ENCODE measurements around the gene TRAK2. TPM values are rescaled to one million over a fixed set of nuclear protein-coding genes. Genes with fewer than 3 reads are reported as not detected.
"Not testable (repeated sequence)": the region's sequence is repeated elsewhere in the genome, so short reads cannot be mapped to it uniquely, and the experiment has no call there.

TRAK2 gene
- total RNA-seq, 1 donor from 2014 or later = 29.1 TPM

DNA sequence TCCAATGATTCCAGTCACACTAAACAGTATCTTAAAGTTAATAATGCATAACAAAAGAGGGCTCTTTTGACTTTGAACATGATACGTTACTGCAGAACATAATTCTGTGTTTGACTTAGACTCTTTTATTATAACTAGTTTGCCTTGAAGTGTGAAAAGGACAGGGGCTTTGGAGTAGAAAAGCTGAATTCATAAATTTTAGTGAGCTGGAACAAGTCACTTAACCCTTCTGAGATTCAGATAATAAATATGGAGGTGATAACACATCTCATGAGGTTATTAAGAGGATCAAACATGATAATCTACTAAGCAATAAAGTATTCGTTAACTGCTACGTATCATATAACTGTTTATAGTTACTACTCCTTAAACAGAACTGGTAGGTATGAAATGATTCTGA lies 49.4 kb downstream of the TRAK2 start:
- peaks cover 30% of the 10 kb centered on the region for H3K4me1 Mint-ChIP-seq
- no peak overlapping the region for H3K4me3 Mint-ChIP-seq
- H3K27me3 Mint-ChIP-seq = no peaks in the 10 kb centered on the region
- H3K9me3 Mint-ChIP-seq = no peaks in the 10 kb centered on the region
- intact Hi-C loops (cut with micrococcal nuclease) = no loop called here
- peaks cover 31% of the 10 kb centered on the region for H3K36me3 Mint-ChIP-seq (ENCODE audit: low read depth)
- DNase-seq = no peak
- no peak overlapping the region for H3K27ac Mint-ChIP-seq

GRCh38 chr2:201396595-201396994 lies 54.7 kb downstream of the TRAK2 start:
- H3K27me3 Mint-ChIP-seq = no peaks in the 10 kb centered on the region
- no peak overlapping the region for H3K27ac Mint-ChIP-seq
- H3K9me3 Mint-ChIP-seq = no peaks in the 10 kb centered on the region

DNA sequence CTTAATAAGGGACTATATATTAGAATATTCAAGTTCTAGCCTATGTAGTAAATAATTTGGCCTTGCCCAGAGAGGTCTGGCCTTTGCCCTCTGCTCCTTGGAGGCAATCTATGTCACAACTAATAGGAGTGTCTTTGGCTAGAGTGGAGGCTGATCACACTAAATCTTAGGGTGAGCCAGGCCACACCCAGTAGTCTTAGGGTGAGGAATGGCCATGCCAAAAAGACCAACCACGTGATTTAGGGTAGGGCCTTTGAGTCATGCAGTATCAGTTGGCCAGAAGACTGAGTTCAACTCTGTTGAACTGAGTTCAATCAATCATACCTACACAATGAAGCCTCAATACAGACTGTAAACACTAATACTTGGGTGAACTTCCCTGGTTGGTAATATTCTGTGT lies 68.1 kb downstream of the TRAK2 start:
- H3K27ac Mint-ChIP-seq = no peak overlapping the region
- no peaks in the 10 kb centered on the region for H3K27me3 Mint-ChIP-seq
- no peaks in the 10 kb centered on the region for H3K9me3 Mint-ChIP-seq
- DNase-seq = no peak
- peaks cover 65% of the 10 kb centered on the region for H3K36me3 Mint-ChIP-seq (ENCODE audit: low read depth)
- intact Hi-C loops (cut with micrococcal nuclease) = no loop called here
- no peak overlapping the region for H3K4me3 Mint-ChIP-seq
- H3K4me1 Mint-ChIP-seq = no peaks in the 10 kb centered on the region

More at GRCh38 chr2:201396595-201396994, 54.7 kb downstream of the TRAK2 start:
- Mint-ChIP-seq H3K4me3 (no peak overlapping the region), H3K4me1 (peaks cover 7% of the 10 kb centered on the region), H3K36me3 (ENCODE audit: low read depth) (peaks cover 47% of the 10 kb centered on the region)
- DNase-seq = no peak
- intact Hi-C loops (cut with micrococcal nuclease) = no loop called here

DNA sequence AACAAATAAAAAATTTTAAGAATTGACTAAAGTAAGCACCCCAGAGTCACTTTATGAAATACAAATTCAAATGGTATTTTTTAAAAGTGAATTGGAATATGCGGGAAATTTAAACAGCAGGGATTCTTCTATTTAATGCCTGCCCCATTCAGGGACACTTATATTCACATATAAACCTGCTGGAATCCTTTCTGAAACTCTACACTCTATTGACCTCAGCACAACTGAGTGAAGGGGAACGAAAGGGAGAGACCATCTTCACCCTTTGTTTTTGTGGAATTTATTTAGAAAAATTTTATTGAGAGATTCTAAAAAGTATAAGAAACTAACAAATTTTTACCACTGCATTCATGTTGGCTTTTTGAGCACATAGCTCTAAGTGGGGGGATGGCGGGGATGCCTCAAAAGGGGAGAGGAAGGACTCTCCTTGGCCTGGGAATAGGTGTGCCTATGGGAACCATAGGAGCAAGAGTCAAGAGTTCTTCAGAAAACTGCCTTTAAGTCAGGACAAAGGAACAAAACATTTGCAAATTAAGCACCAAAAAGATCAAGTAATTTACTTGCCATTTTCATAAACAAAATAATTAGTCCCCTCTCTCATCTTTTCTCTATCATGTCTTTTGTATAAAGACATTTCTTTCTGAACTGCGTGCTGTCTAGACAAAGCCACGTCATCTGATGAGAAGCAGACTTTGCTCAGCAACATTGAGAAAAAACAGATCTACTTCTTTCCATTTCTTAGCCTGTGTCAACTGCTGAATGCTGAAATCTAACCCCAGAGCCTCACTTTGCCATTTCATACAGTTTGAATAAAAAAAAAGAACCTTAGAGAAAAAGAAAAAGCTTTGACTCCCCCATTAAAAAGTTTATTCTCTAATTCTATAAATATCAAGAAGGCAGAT lies 72.5 kb downstream of the TRAK2 start:
- no peak for DNase-seq
- H3K4me3 Mint-ChIP-seq = no peak overlapping the region
- intact Hi-C loops (cut with micrococcal nuclease) = no loop called here
- H3K4me1 Mint-ChIP-seq = no peaks in the 10 kb centered on the region
- peaks cover 59% of the 10 kb centered on the region for H3K36me3 Mint-ChIP-seq (ENCODE audit: low read depth)
- no peaks in the 10 kb centered on the region for H3K27me3 Mint-ChIP-seq
- no peak overlapping the region for H3K27ac Mint-ChIP-seq
- H3K9me3 Mint-ChIP-seq = no peaks in the 10 kb centered on the region

GRCh38 chr2:201377218-201377617 lies 74.0 kb downstream of the TRAK2 start:
- Mint-ChIP-seq H3K4me1 (peaks cover under 1% of the 10 kb centered on the region), H3K9me3 (no peaks in the 10 kb centered on the region), H3K27me3 (no peaks in the 10 kb centered on the region), H3K36me3 (ENCODE audit: low read depth) (peaks cover 54% of the 10 kb centered on the region), H3K27ac (no peak overlapping the region), H3K4me3 (no peak overlapping the region)
- DNase-seq = no peak
- intact Hi-C loops (cut with micrococcal nuclease) = no loop called here

DNA sequence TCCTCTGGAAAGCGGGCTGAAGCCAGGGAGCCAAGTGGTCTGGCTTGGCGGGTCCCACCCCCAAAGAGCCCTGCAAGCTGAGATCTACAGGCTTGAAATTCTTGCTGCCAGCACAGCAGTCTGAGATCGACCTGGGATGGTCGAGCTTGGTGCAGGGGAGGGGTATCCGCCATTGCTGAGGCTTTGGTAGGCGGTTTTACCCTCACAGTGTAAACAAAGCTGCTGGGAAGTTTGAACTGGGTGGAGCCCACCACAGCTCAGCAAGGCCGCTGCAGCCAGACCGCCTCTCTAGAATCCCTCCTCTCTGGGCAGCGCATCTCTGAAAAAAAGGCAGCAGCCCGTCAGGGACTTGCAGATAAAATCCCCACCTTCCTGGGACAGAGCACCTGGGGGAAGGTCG lies 81.5 kb downstream of the TRAK2 start:
- intact Hi-C loops (cut with micrococcal nuclease) = no loop called here
- no peak for DNase-seq

GRCh38 chr2:201369318-201369717 lies 81.9 kb downstream of the TRAK2 start:
- H3K4me3 Mint-ChIP-seq; H3K4me1 Mint-ChIP-seq; H3K27me3 Mint-ChIP-seq; intact Hi-C loops (cut with micrococcal nuclease); H3K27ac Mint-ChIP-seq; DNase-seq: not testable (repeated sequence)
- Mint-ChIP-seq H3K36me3 (ENCODE audit: low read depth) (peaks cover 76% of the 10 kb centered on the region), H3K9me3 (peaks cover 17% of the 10 kb centered on the region)

More for the DNA sequence above, 81.5 kb downstream of the TRAK2 start:
- H3K27ac Mint-ChIP-seq = no peak overlapping the region
- H3K4me3 Mint-ChIP-seq = no peak overlapping the region
- peaks cover 17% of the 10 kb centered on the region for H3K9me3 Mint-ChIP-seq
- H3K36me3 Mint-ChIP-seq (ENCODE audit: low read depth) = peaks cover 79% of the 10 kb centered on the region
- peaks cover 4% of the 10 kb centered on the region for H3K4me1 Mint-ChIP-seq
- H3K27me3 Mint-ChIP-seq = no peaks in the 10 kb centered on the region

GRCh38 chr2:201366146-201366545 lies 85.1 kb downstream of the TRAK2 start:
- intact Hi-C loops (cut with micrococcal nuclease) = no loop called here
- H3K27me3 Mint-ChIP-seq = no peaks in the 10 kb centered on the region
- no peak overlapping the region for H3K4me3 Mint-ChIP-seq
- DNase-seq = no peak
- H3K4me1 Mint-ChIP-seq = peaks cover 21% of the 10 kb centered on the region
- H3K27ac Mint-ChIP-seq = no peak overlapping the region
- peaks cover 17% of the 10 kb centered on the region for H3K9me3 Mint-ChIP-seq
- peaks cover 70% of the 10 kb centered on the region for H3K36me3 Mint-ChIP-seq (ENCODE audit: low read depth)

- intact Hi-C loops (cut with micrococcal nuclease) = loop anchor here (1.0 to 5.0 kb wide), 4 partner anchors 101 to 477 kb away; partner anchors contain the start of genes CASP10, NIF3L1 and PPIL3
- DNase-seq = peak; percentile 82
- H3K36me3 Mint-ChIP-seq (ENCODE audit: low read depth) = peaks cover 60% of the 10 kb centered on the region
- H3K4me1 Mint-ChIP-seq = peaks cover 35% of the 10 kb centered on the region
- peaks cover 17% of the 10 kb centered on the region for H3K9me3 Mint-ChIP-seq
- H3K27me3 Mint-ChIP-seq = no peaks in the 10 kb centered on the region
- H3K27ac Mint-ChIP-seq = peak overlapping the region; percentile 38
- no peak overlapping the region for H3K4me3 Mint-ChIP-seq
Observed at GRCh38 chr2:201363857-201364560, 87.2 kb downstream of the TRAK2 start.

- Mint-ChIP-seq H3K27me3 (no peaks in the 10 kb centered on the region), H3K4me1 (peaks cover 40% of the 10 kb centered on the region), H3K27ac (no peak overlapping the region), H3K4me3 (no peak overlapping the region), H3K36me3 (ENCODE audit: low read depth) (peaks cover 47% of the 10 kb centered on the region), H3K9me3 (peaks cover 8% of the 10 kb centered on the region)
- intact Hi-C loops (cut with micrococcal nuclease) = loop anchor here (5.0 kb wide), 1 partner anchor 475 kb away; the partner anchor contains the start of genes NIF3L1 and PPIL3
- DNase-seq = no peak
Observed at GRCh38 chr2:201362396-201362795, 88.9 kb downstream of the TRAK2 start.

DNA sequence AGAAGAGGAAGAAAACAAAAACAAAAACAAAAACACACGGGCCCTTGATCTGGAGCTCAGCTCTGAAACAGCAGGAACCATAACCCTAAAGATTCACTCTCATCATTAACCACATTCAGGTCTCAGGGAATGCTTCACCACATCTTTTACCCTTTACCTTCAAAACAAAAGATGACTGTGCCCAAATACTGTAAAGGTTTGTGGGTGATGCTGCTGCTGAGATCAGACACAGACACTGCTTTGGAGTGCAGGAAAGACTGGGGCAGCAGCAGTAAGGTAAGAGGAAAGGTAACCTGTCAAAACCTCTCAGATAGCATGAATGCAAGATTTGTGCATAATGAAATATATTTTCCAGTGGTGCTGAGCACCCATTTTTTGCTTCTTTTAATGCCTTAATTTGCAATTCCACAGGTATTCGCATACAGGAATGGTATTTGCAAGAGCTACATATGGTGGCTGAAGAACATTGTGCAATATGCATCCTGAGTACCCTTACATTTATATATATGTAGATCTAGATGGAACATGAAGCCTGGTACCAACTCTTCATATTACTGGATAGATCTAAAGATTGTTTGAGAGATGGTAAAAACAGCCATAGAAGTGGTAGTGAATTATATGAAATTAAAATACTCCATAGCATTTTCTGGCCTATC lies 90.1 kb downstream of the TRAK2 start:
- Mint-ChIP-seq H3K27me3 (no peaks in the 10 kb centered on the region), H3K4me3 (no peak overlapping the region), H3K9me3 (no peaks in the 10 kb centered on the region), H3K36me3 (ENCODE audit: low read depth) (peaks cover 37% of the 10 kb centered on the region), H3K27ac (no peak overlapping the region), H3K4me1 (peaks cover 40% of the 10 kb centered on the region)
- no peak for DNase-seq
- intact Hi-C loops (cut with micrococcal nuclease) = loop anchor here (5.0 kb wide), 1 partner anchor 474 kb away; the partner anchor contains the start of genes NIF3L1 and PPIL3

GRCh38 chr2:201360256-201360655 lies 91.0 kb downstream of the TRAK2 start:
- intact Hi-C loops (cut with micrococcal nuclease) = loop anchor here (5.0 kb wide), 1 partner anchor 473 kb away; the partner anchor contains the start of genes NIF3L1 and PPIL3
- Mint-ChIP-seq H3K36me3 (ENCODE audit: low read depth) (peaks cover 30% of the 10 kb centered on the region), H3K4me3 (no peak overlapping the region), H3K27ac (no peak overlapping the region), H3K27me3 (no peaks in the 10 kb centered on the region), H3K9me3 (no peaks in the 10 kb centered on the region), H3K4me1 (peaks cover 38% of the 10 kb centered on the region)
- no peak for DNase-seq

- intact Hi-C loops (cut with micrococcal nuclease) = no loop called here
- H3K4me1 Mint-ChIP-seq = peaks cover 33% of the 10 kb centered on the region
- no peak overlapping the region for H3K4me3 Mint-ChIP-seq
- no peak overlapping the region for H3K27ac Mint-ChIP-seq
- peaks cover 26% of the 10 kb centered on the region for H3K36me3 Mint-ChIP-seq (ENCODE audit: low read depth)
- no peaks in the 10 kb centered on the region for H3K27me3 Mint-ChIP-seq
- DNase-seq = peak; percentile 66
- H3K9me3 Mint-ChIP-seq = peaks cover 3% of the 10 kb centered on the region
Observed at GRCh38 chr2:201358684-201359083, 92.6 kb downstream of the TRAK2 start.

Measured in activated CD4-positive, alpha-beta T cell treated with anti-CD3 and anti-CD28 coated beads, Interleukin-2, amount 10 ng/mL, durations not matched to agents 24 days and 14 days (primary cell).